ENCODE measurements around the gene CUEDC1. TPM values are rescaled to one million over a fixed set of nuclear protein-coding genes. Genes with fewer than 3 reads are reported as not detected.
"Not testable (repeated sequence)": the region's sequence is repeated elsewhere in the genome, so short reads cannot be mapped to it uniquely, and the experiment has no call there.

The CUEDC1 gene
- total and polyA plus RNA-seq, 9 of the 15 experiments (the other 6 are each of a cell fraction or from before 2014, with no cell fraction given) = 0.20 to 4.1 (median 1.6) TPM; not detected in 1

GRCh38 chr17:57846056-57846945, 108.9 kb downstream of the CUEDC1 start:
- H3K79me2 ChIP-seq (ENCODE audit: control insufficient read depth, insufficient read depth, low read length) = peaks cover 58% of the 10 kb centered on the region
- POLR2A ChIA-PET = not testable (repeated sequence)
- WGBS (ENCODE audit: insufficient coverage, low coverage, missing lambda C conversion rate) = 46% methylated on average over 5 of the region's 32 CpGs

More at GRCh38 chr17:57846056-57846945, 108.9 kb downstream of the CUEDC1 start:
- peak in 1 of 4 experiments; percentile 49 for DNase-seq (ENCODE audit: extremely low read depth in 1 of 4, low spot score in 3 of 4)
- FAIRE-seq; CTCF ChIA-PET (ENCODE audit: low intra/inter-chr PET ratio); H3K9me3 ChIP-seq (replicated peaks; ENCODE audit: control insufficient read depth, insufficient read depth, low read depth, low read length); H4K20me1 ChIP-seq (replicated peaks; ENCODE audit: control insufficient read depth, insufficient read depth, low read length); H2AFZ ChIP-seq (ENCODE audit: low read depth, low read length); H3K9ac ChIP-seq (ENCODE audit: insufficient read depth in 1 of 2, low read depth in 2 of 2, low read length in 2 of 2); BruUV-seq (replicated peaks); H3K27me3 ChIP-seq (ENCODE audit: control insufficient read depth in 2 of 2, insufficient read depth in 2 of 2, low read length in 2 of 2); H3K9me1 ChIP-seq (ENCODE audit: control insufficient read depth, insufficient read depth, low read length); ATAC-seq; H3K4me3 ChIP-seq; H3K4me2 ChIP-seq (ENCODE audit: insufficient read depth, low read length); H3K27ac ChIP-seq (ENCODE audit: extremely low read depth, low read depth, low read length); intact Hi-C loops (cut with micrococcal nuclease); in situ Hi-C loops (cut with MboI): not testable (repeated sequence)
- Histone ChIP-seq H3K36me3 (ENCODE audit: control insufficient read depth, insufficient read depth, low read length) (peaks cover 46% of the 10 kb centered on the region), H3K4me1 (replicated peaks in 1 of 2; ENCODE audit: control insufficient read depth in 2 of 2, insufficient read depth in 2 of 2, low read length in 2 of 2) (peaks cover 14 to 17% of the 10 kb centered on the region in 2 experiments; a peak in 4 of 5 replicates)
- TF ChIP-seq TAL1 (IDR thresholded peaks at IDR 0.05) = peak; percentile 30; the same call in 1 of the 2 replicates
- TF ChIP-seq CBFA2T3 (IDR thresholded peaks at IDR 0.05) = peak; percentile 70
- 0 out of 4 replicates have a peak, but pooled peaks of 1 of the 2 experiments have one; percentile 38 for TF ChIP-seq MNT (conservative IDR thresholded peaks at IDR 0.05)
- TF ChIP-seq ARID1B (IDR thresholded peaks at IDR 0.05) = peak; percentile 34; the same call in 1 of the 2 replicates
- TF ChIP-seq CBFA2T2 (conservative IDR thresholded peaks at IDR 0.05) = peak; percentile 57
- TF ChIP-seq PRDM10 (IDR thresholded peaks at IDR 0.05; ENCODE audit: partially characterized antibody) = peak; percentile 95
- peak; percentile 21; the same call in 1 of the 2 replicates for TF ChIP-seq NCOR1 (IDR thresholded peaks at IDR 0.05)
- 0 out of 2 replicates have a peak, but pooled peaks have one; percentile 28 for TF ChIP-seq TCF3 (CRISPR knock-in tag; IDR thresholded peaks at IDR 0.05)
